Mesenchymal stem cell (in vitro differentiated cells and primary cell): ENCODE measurements around the gene FAM83E.

Experiments used
- DNase-seq: peaks from one replicate; pipeline ENCODE4 v3.0.0-alpha.2; 2013
- H2AFZ ChIP-seq: one replicate; pipeline ENCODE4 v1.6.1; 2013; ENCODE audit warnings: low read depth, mild to moderate bottlenecking, control low read depth, inconsistent platforms, low read length, moderate library complexity
- H2AK5ac ChIP-seq: 2 replicates; pipeline ENCODE4 v1.6.1; 2013; ENCODE audit warnings: low read length, moderate library complexity, mild to moderate bottlenecking, inconsistent platforms; ENCODE audit not compliant: severe bottlenecking
- H2BK120ac ChIP-seq: one replicate; pipeline ENCODE4 v1.6.1; 2013; ENCODE audit warnings: low read depth, mild to moderate bottlenecking, inconsistent platforms, low read length, moderate library complexity
- H2BK12ac ChIP-seq, 2 experiments: one replicate each; pipeline ENCODE4 v1.6.1; 2013; ENCODE audit warnings: inconsistent platforms in 2 of 2, low read length in 2 of 2, mild to moderate bottlenecking in 2 of 2, moderate library complexity in 2 of 2, control low read depth in 1 of 2
- H2BK15ac ChIP-seq: one replicate; pipeline ENCODE4 v1.6.1; 2013; ENCODE audit warnings: mild to moderate bottlenecking, low read depth, inconsistent platforms; ENCODE audit not compliant: poor library complexity, severe bottlenecking
- H2BK5ac ChIP-seq: 2 replicates; pipeline ENCODE4 v1.6.1; 2013; ENCODE audit warnings: low read depth, mild to moderate bottlenecking, low read length, control low read depth, inconsistent platforms; ENCODE audit not compliant: poor library complexity, severe bottlenecking
- H3K14ac ChIP-seq, 2 experiments: one replicate each; pipeline ENCODE4 v1.6.1; 2013; ENCODE audit warnings: inconsistent platforms in 2 of 2, low read length in 2 of 2, control low read depth in 1 of 2, mild to moderate bottlenecking in 1 of 2, moderate library complexity in 1 of 2
- H3K18ac ChIP-seq, 2 experiments: one replicate each; pipeline ENCODE4 v1.6.1; 2013; ENCODE audit warnings: inconsistent platforms in 2 of 2, low read length in 2 of 2, control low read depth in 1 of 2, low read depth in 1 of 2, mild to moderate bottlenecking in 1 of 2
- H3K23ac ChIP-seq, 2 experiments: one replicate each; pipeline ENCODE4 v1.6.1; 2013; ENCODE audit warnings: inconsistent platforms in 2 of 2, low read length in 2 of 2, mild to moderate bottlenecking in 2 of 2, moderate library complexity in 2 of 2, control low read depth in 1 of 2
- H3K27ac ChIP-seq: 2 replicates; pipeline ENCODE4 v1.5.1; 2013; ENCODE audit warnings: mild to moderate bottlenecking, moderate library complexity, low read length, control low read depth, inconsistent platforms; ENCODE audit not compliant: poor library complexity, severe bottlenecking
- H3K27me3 ChIP-seq, 2 experiments: 2 replicates each; pipeline versions ENCODE4 v1.6.1 to v1.7.0; 2013; ENCODE audit warnings: low read length in 2 of 2, mild to moderate bottlenecking in 2 of 2, moderate library complexity in 2 of 2, control low read depth in 1 of 2, inconsistent platforms in 1 of 2; ENCODE audit not compliant: control insufficient read depth in 1 of 2, insufficient read depth in 1 of 2
- H3K36me3 ChIP-seq, 2 experiments: 2 replicates each; pipeline versions ENCODE4 v1.6.1 to v1.7.0; 2013; ENCODE audit warnings: low read length in 2 of 2, control low read depth in 1 of 2, inconsistent platforms in 1 of 2, low read depth in 1 of 2, mild to moderate bottlenecking in 1 of 2; ENCODE audit not compliant: insufficient read depth in 2 of 2, control insufficient read depth in 1 of 2
- H3K4ac ChIP-seq, 2 experiments: one replicate each; pipeline ENCODE4 v1.6.1; 2013; ENCODE audit warnings: inconsistent platforms in 2 of 2, low read length in 2 of 2, mild to moderate bottlenecking in 2 of 2, moderate library complexity in 2 of 2, control low read depth in 1 of 2, low read depth in 1 of 2
- H3K4me1 ChIP-seq: 2 replicates; pipeline ENCODE4 v1.6.1; 2013; ENCODE audit warnings: low read depth, low read length, control low read depth; ENCODE audit not compliant: control insufficient read depth, insufficient read depth
- H3K4me2 ChIP-seq: 2 replicates; pipeline ENCODE4 v1.6.1; 2013; ENCODE audit warnings: low read length, mild to moderate bottlenecking, inconsistent platforms; ENCODE audit not compliant: poor library complexity, severe bottlenecking
- H3K4me3 ChIP-seq, 2 experiments: 2 replicates each; pipeline versions ENCODE4 v1.5.1 to v1.7.0; 2013; ENCODE audit warnings: low read length in 2 of 2, mild to moderate bottlenecking in 2 of 2, control low read depth in 1 of 2, low read depth in 1 of 2; ENCODE audit not compliant: insufficient read depth in 1 of 2
- H3K79me1 ChIP-seq: replicated peaks from 2 replicates; pipeline ENCODE4 v1.6.1; 2013; ENCODE audit warnings: mild to moderate bottlenecking, control low read depth, low read length, inconsistent platforms; ENCODE audit not compliant: poor library complexity, severe bottlenecking
- H3K9ac ChIP-seq: 2 replicates; pipeline ENCODE4 v1.7.0; 2013; ENCODE audit warnings: mild to moderate bottlenecking, low read length, moderate library complexity
- H3K9me3 ChIP-seq: 2 replicates; pipeline ENCODE4 v1.7.0; 2013; ENCODE audit warnings: mild to moderate bottlenecking, low read length; ENCODE audit not compliant: control insufficient read depth
- H4K8ac ChIP-seq: one replicate; pipeline ENCODE4 v1.6.1; 2013; ENCODE audit warnings: inconsistent platforms, mild to moderate bottlenecking, low read length, moderate library complexity
- H4K91ac ChIP-seq: one replicate; pipeline ENCODE4 v1.6.1; 2013; ENCODE audit warnings: mild to moderate bottlenecking, low read length, inconsistent platforms
- WGBS: methylation state at CpG from one replicate; pipeline ENCODE4 v1.1.7; 2013; ENCODE audit warnings: mixed read lengths; 5-methylcytosine and 5-hydroxymethylcytosine counted together

The FAM83E gene

DNA sequence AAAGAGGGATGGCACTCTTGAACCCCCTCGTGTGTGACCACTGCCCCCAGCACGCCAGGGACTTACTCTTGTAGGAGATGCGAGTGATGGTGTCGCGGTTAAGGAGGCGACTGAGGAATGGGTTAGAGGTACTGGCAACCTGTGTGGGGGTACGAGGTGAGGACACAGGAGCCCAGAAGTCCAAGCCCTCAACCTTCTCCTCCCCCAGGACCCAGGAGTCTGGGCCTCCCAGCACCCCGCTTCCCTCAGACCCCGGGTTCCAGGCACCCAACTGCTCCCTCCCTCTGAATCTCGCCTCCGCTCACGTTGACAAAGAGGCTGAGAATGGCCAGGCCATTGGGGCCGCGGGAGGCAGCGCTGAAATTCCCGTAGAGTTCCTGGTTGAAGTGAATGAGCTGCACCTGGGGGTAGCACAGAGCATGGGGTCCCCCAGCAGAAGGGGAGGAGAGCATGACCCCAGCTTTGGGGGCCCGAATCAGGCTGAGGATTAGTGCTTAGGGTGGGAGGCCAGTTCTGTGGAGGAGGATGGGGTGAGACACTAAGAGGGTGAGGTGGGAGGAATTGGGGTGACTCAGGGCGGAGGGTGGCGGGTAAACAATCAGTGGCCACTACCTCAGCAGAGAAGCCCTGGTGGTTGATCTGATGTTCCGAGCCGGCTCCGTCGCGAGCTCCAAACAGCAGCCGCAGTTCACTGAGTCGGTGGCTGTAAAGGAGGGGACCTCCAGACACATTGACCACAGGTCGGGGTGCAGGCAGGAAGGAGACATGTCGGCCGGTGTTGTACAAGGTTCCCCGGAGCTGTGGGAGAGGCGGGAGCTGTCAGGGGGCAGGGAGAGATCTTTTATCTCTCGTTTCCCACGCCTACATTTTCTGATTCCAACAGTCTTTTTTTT lies 24.9 kb upstream of the FAM83E start:
- Histone ChIP-seq H3K18ac (no peak overlapping the region), H3K4me3 (peak overlapping the region in 1 of 2 experiments; percentile 5), H3K36me3 (peaks cover 0 to 14% of the 10 kb centered on the region in 2 experiments), H3K4me1 (peaks cover 25% of the 10 kb centered on the region), H3K23ac (peak overlapping the region in 1 of 2 experiments; percentile 24), H3K14ac (no peak overlapping the region), H3K27me3 (peaks cover 0 to 7% of the 10 kb centered on the region in 2 experiments), H4K8ac (peak overlapping the region; percentile 7), H2BK15ac (no peak overlapping the region), H3K79me1 (no peaks in the 10 kb centered on the region), H4K91ac (no peak overlapping the region), H3K4me2 (no peak overlapping the region), H3K9ac (no peak overlapping the region), H2BK120ac (no peak overlapping the region), H2AFZ (no peak overlapping the region), H2BK12ac (peak overlapping the region; percentile 33 to 54), H3K4ac (no peak overlapping the region), H2BK5ac (no peak overlapping the region), H3K27ac (no peak overlapping the region), H2AK5ac (peak overlapping the region; percentile 4), H3K9me3 (no peaks in the 10 kb centered on the region)
- 86% methylated on average over 29 of the region's 33 CpGs for WGBS
- no peak for DNase-seq

DNA sequence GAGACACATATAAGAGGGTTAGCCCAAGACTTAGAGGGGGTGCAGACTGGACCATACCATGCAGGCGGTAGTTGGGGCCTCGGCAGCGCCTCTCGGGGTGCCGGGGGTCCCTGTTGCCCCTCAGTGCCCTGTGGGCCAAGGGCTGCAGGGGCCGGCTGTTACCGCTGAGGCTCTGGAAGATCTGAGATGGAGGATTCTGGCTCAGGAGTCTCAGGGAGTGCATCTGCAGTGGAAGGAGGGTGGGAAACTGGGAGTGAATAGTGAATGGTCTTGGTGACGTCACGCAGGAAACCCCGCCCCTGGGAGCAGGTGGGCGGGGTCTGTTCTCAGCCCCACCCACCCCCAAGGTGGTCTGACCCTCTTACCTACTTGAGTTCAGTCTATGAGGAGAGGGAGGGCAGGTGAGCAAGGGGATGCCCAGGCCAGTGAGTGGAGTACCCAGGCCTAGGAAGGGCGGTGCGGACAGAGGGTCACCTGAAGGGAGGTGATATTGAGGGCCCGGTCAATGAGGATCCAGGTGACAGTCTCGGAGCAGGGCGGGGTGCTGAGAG lies 24.0 kb upstream of the FAM83E start:
- Histone ChIP-seq H4K91ac (peak overlapping the region; percentile 14), H2BK5ac (no peak overlapping the region), H2AK5ac (peak overlapping the region; percentile 43), H3K4me2 (no peak overlapping the region), H3K27ac (no peak overlapping the region), H3K79me1 (no peaks in the 10 kb centered on the region), H3K14ac (no peak overlapping the region), H3K23ac (no peak overlapping the region), H2AFZ (no peak overlapping the region), H3K9me3 (no peaks in the 10 kb centered on the region), H3K4me3 (peak overlapping the region in 1 of 2 experiments; percentile 25), H2BK120ac (no peak overlapping the region), H4K8ac (no peak overlapping the region), H3K36me3 (peaks cover 0 to 14% of the 10 kb centered on the region in 2 experiments), H2BK12ac (peak overlapping the region in 1 of 2 experiments; percentile 98), H3K18ac (peak overlapping the region; percentile 26 to 55), H3K9ac (peak overlapping the region; percentile 99), H3K27me3 (peaks cover 0 to 7% of the 10 kb centered on the region in 2 experiments), H3K4me1 (peaks cover 24% of the 10 kb centered on the region), H2BK15ac (peak overlapping the region; percentile 88), H3K4ac (peak overlapping the region in 1 of 2 experiments; percentile 63)
- 79% methylated on average over 16 of the region's 16 CpGs for WGBS
- DNase-seq = no peak

DNA sequence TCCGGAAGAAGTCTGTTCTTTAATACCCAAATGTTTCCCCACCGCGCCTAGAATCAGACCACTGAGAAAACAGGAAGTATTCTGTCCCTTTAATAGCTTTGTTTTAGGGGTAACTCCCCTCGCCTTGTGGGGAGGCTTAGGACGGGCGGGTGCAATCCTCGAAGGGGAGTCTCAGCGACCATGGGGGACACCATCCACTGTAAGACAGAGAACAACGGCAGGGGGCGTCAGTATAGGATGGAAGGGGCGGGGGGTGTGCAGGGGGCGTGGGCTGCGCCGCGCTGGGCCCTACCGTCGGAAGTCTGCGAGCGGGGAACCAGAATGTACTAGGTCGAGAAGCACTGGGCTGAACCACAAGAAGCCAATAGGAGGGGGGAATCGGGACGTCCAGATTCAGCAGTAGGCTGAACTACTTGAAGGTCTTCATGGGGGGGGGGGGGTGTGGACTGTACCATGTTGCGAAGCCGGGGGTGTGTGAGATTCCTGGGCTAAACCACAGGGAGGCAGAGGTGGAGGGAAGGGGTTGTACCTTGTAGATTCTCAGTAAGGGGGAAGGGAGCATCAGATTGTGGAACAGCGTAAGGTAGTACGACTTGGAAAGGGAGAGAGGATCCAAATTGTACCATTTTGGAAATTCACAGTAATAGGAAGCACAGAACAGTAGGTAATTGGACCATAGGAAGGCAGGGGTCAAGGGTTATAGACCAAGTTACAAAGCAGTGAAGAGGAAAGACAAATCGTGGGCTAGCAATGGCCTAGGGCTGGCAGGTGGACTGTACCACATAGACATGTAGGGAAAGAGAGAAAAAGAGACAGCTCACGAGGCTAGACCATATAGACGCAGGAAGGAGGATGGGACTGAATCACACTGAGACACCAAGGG lies 23.3 kb upstream of the FAM83E start:
- Histone ChIP-seq H3K27me3 (peaks cover 0 to 7% of the 10 kb centered on the region in 2 experiments), H3K4me2 (peak overlapping the region; percentile 48), H2BK12ac (peak overlapping the region in 1 of 2 experiments; percentile 98), H4K8ac (peak overlapping the region; percentile 87), H3K18ac (peak overlapping the region; percentile 55 to 97), H3K14ac (peak overlapping the region in 1 of 2 experiments; percentile 40), H3K4me3 (peak overlapping the region; percentile 43 to 81), H2BK15ac (peak overlapping the region; percentile 60), H3K9ac (peak overlapping the region; percentile 99), H3K4ac (peak overlapping the region; percentile 63 to 92), H3K9me3 (no peaks in the 10 kb centered on the region), H3K36me3 (peaks cover 0 to 14% of the 10 kb centered on the region in 2 experiments), H4K91ac (peak overlapping the region; percentile 70), H2AK5ac (peak overlapping the region; percentile 43), H3K23ac (no peak overlapping the region), H2AFZ (no peak overlapping the region), H2BK120ac (peak overlapping the region; percentile 86), H2BK5ac (peak overlapping the region; percentile 5), H3K4me1 (peaks cover 30% of the 10 kb centered on the region), H3K27ac (peak overlapping the region; percentile 93), H3K79me1 (no peaks in the 10 kb centered on the region)
- WGBS = 15% methylated on average over 28 of the region's 29 CpGs
- DNase-seq = peak; percentile 97
